Measurements from ENCODE around the gene ZNF653. TPM values are rescaled to one million over a fixed set of nuclear protein-coding genes. Genes with fewer than 3 reads are reported as not detected.
"Not testable (repeated sequence)": the region's sequence is repeated elsewhere in the genome, so short reads cannot be mapped to it uniquely, and the experiment has no call there.

ZNF653 gene
- total RNA-seq, 4 donors from 2014 or later, result 8.6 to 33.7 (median 23.3) TPM

- peak overlapping the region in 2 of 4 donors; percentile 6 to 9 for H3K4me3 ChIP-seq
- TF ChIP-seq POLR2A (IDR thresholded peaks at IDR 0.05) (no peak), CTCF (IDR thresholded peaks at IDR 0.05) (no peak)
- peaks cover 0 to 3% (median 0%) of the 10 kb centered on the region in 4 donors for H3K9me3 ChIP-seq
- peaks cover 0 to 36% of the 10 kb centered on the region in 2 donors for H3K27me3 ChIP-seq
- peaks cover 0 to 12% (median 0%) of the 10 kb centered on the region in 3 donors for H3K36me3 ChIP-seq
- no peak overlapping the region for H3K27ac ChIP-seq
- no peak for DNase-seq
- H3K4me1 ChIP-seq, result peaks cover 0 to 41% (median 25%) of the 10 kb centered on the region in 4 donors
Observed at GRCh38 chr19:11479898-11480714, 25.5 kb downstream of the ZNF653 start.

DNA sequence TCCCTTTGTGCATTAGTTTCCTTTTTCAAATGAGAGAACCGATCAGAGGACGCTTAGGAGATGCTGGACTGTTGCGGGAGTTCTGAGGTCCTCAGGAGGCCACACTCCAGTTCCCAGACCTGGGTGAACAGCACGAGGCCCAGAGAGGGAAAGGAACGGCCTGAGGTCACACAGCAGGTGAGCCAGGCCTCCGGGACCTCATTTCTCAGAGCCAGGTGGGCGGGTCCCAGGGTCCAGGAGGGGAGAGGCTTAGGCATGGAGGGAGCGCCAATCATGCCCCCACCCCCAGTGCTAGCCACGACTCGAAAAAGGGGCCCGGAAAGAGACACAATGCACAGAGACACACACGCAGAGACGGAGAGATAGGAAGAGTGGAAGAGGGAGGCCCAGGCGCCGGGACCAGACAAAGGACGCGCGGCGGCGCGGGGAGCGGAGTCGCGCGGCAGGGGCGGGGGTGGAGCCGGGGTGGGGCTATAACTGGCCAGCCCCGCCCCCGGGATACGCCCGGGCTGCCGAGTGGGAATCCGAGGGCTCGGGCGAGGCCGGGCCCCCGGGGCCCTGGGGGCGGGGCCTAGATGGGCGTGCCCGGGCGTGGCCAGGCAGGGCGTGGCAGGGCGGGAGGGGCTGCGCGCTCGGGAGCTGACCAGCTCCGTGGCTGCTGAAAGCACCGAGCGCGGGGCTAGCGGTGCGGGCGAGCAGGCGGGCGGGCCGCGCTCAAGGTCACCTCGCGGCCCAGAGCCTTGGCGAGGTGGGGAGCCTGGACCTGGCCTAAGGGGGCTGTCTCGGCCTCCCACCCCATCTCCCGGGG is 26.3 kb downstream of the ZNF653 start:
- TF ChIP-seq CTCF (IDR thresholded peaks at IDR 0.05) (no peak), POLR2A (IDR thresholded peaks at IDR 0.05) (no peak)
- H3K4me3 ChIP-seq, result peak overlapping the region in 2 of 4 donors; percentile 6 to 9
- peaks cover 0 to 11% (median 0%) of the 10 kb centered on the region in 3 donors for H3K36me3 ChIP-seq
- H3K27ac ChIP-seq, result no peak overlapping the region
- peaks cover 0 to 36% of the 10 kb centered on the region in 2 donors for H3K27me3 ChIP-seq
- peaks cover 0 to 3% (median 0%) of the 10 kb centered on the region in 4 donors for H3K9me3 ChIP-seq
- DNase-seq, result peak in 1 of 3 donors; percentile 57
- peaks cover 0 to 41% (median 25%) of the 10 kb centered on the region in 4 donors for H3K4me1 ChIP-seq

- Histone ChIP-seq H3K27me3 (peaks cover 0 to 36% of the 10 kb centered on the region in 2 donors), H3K4me3 (no peak overlapping the region), H3K36me3 (peaks cover 0 to 2% (median 0%) of the 10 kb centered on the region in 3 donors)
Observed at GRCh38 chr19:11478167-11479089, 27.2 kb downstream of the ZNF653 start.

GRCh38 chr19:11475861-11476260 is 29.8 kb downstream of the ZNF653 start:
- Histone ChIP-seq H3K27me3 (peaks cover 0 to 17% of the 10 kb centered on the region in 2 donors), H3K4me1 (peaks cover 0 to 18% (median 12%) of the 10 kb centered on the region in 4 donors), H3K4me3 (no peak overlapping the region), H3K9me3 (peaks cover 0 to 3% (median 0%) of the 10 kb centered on the region in 4 donors), H3K27ac (no peak overlapping the region), H3K36me3 (no peaks in the 10 kb centered on the region)
- no peak for DNase-seq
- no peak for TF ChIP-seq CTCF (IDR thresholded peaks at IDR 0.05)
- TF ChIP-seq POLR2A (IDR thresholded peaks at IDR 0.05), result no peak

More at GRCh38 chr19:11478167-11479089, 27.2 kb downstream of the ZNF653 start:
- no peak for TF ChIP-seq CTCF (IDR thresholded peaks at IDR 0.05)
- no peak for TF ChIP-seq POLR2A (IDR thresholded peaks at IDR 0.05)
- no peak for DNase-seq
- peaks cover 0 to 3% (median 0%) of the 10 kb centered on the region in 4 donors for H3K9me3 ChIP-seq
- peaks cover 0 to 41% (median 25%) of the 10 kb centered on the region in 4 donors for H3K4me1 ChIP-seq
- no peak overlapping the region for H3K27ac ChIP-seq

DNA sequence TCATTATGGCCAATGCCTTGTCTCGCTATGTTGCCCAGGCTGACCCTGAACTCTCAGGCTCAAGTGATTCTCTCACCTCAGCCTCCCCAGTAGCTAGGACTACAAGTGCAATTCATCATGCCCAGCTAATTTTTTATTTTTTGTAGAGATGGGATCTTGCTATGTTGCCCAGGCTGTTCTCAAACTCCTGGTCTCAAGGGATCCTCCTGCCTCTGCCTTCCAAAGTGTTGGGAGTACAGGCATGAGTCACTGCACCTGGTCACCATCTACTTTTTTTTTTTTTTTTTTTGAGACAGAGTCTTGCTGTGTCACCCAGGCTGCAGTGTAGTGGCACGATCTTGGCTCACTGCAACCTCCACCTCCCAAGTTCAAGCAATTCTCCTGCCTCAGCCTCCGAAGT is 30.3 kb downstream of the ZNF653 start:
- not testable (repeated sequence) for H3K36me3 ChIP-seq

More for the DNA sequence above, 30.3 kb downstream of the ZNF653 start:
- peaks cover 0 to 13% (median 9%) of the 10 kb centered on the region in 4 donors for H3K4me1 ChIP-seq
- H3K4me3 ChIP-seq, H3K27ac ChIP-seq, DNase-seq, H3K9me3 ChIP-seq: not testable (repeated sequence)
- peaks cover 0 to 12% of the 10 kb centered on the region in 2 donors for H3K27me3 ChIP-seq

Data from Peyer's patch (tissue), 4 donors.